ENCODE data around the gene CAMK2B.

DNA sequence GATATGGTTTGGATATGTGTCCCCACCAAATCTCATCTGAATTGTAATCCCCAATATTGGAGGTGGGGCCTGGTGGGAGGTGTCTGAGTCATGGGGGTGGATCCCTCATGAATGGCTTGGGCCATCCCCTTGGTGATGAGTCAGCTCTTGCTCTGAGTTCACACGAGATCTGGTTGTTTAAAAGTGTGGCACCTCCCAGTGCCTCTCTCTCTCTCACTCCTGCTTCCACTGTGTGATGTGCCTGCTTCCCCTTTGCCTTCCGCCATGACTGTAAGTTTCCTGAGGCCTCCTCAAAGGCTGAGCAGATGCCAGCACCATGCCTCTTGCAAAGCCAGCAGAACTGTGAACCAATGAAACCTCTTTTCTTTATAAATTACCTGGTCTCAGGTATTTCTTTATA, 131.3 kb downstream of the CAMK2B start:
- TF ChIP-seq, protein P1, sequence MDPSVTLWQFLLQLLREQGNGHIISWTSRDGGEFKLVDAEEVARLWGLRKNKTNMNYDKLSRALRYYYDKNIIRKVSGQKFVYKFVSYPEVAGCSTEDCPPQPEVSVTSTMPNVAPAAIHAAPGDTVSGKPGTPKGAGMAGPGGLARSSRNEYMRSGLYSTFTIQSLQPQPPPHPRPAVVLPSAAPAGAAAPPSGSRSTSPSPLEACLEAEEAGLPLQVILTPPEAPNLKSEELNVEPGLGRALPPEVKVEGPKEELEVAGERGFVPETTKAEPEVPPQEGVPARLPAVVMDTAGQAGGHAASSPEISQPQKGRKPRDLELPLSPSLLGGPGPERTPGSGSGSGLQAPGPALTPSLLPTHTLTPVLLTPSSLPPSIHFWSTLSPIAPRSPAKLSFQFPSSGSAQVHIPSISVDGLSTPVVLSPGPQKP (IDR thresholded peaks at IDR 0.05; ENCODE audit: low read depth, low read length), result no peak
- TF ChIP-seq SMC3 (IDR thresholded peaks at IDR 0.05) (no peak), MAZ (IDR thresholded peaks at IDR 0.05; ENCODE audit: borderline replicate concordance, low read depth, low read length) (no peak)
